GM19193 (cell line): ENCODE data around the gene POLN.

ENCODE experiments used
- POLR2A ChIP-seq: IDR thresholded peaks from 4 replicates; pipeline ENCODE4 v1.6.1; 2011; ENCODE audit not compliant: insufficient read depth, insufficient read length; ENCODE audit errors: extremely low read depth

POLN gene

GRCh38 chr4:2251795-2252529, 10.0 kb upstream of the POLN start:
- no peak for TF ChIP-seq POLR2A

GRCh38 chr4:2251073-2251794, 9.3 kb upstream of the POLN start:
- no peak for TF ChIP-seq POLR2A

- no peak for TF ChIP-seq POLR2A
Measured at GRCh38 chr4:2250357-2251072, 8.6 kb upstream of the POLN start.

GRCh38 chr4:2249526-2250356, 7.8 kb upstream of the POLN start:
- no peak for TF ChIP-seq POLR2A

- no peak for TF ChIP-seq POLR2A
Measured at GRCh38 chr4:2248821-2249261, 6.9 kb upstream of the POLN start.

GRCh38 chr4:2248044-2248780, 6.3 kb upstream of the POLN start:
- no peak for TF ChIP-seq POLR2A

GRCh38 chr4:2247128-2248043, 5.5 kb upstream of the POLN start:
- TF ChIP-seq POLR2A: peak; percentile 4

GRCh38 chr4:2246384-2247127, 4.6 kb upstream of the POLN start:
- TF ChIP-seq POLR2A: no peak

GRCh38 chr4:2245787-2246275, 3.9 kb upstream of the POLN start:
- no peak for TF ChIP-seq POLR2A

GRCh38 chr4:2245057-2245786, 3.3 kb upstream of the POLN start:
- no peak for TF ChIP-seq POLR2A

- no peak for TF ChIP-seq POLR2A
Measured at GRCh38 chr4:2243681-2244380, 1.9 kb upstream of the POLN start.
